Mammary epithelial cell (primary cell): ENCODE measurements around the gene HHAT.

Experiments used
- CTCF ChIP-seq, 2 donors: IDR thresholded peaks in 1 of 2; conservative IDR thresholded peaks in 1 of 2; 2 replicates each; pipeline ENCODE4 v1.5.1; 2011 to 2012; ENCODE audit warnings: inconsistent platforms in 2 of 2, low read length in 2 of 2, mild to moderate bottlenecking in 2 of 2, control low read depth in 1 of 2, low read depth in 1 of 2; ENCODE audit not compliant: insufficient read depth in 1 of 2; ENCODE audit errors: extremely low read depth in 1 of 2
- EZH2 ChIP-seq: IDR thresholded peaks from 2 replicates; pipeline ENCODE4 v1.6.1; 2012; ENCODE audit warnings: low read length, inconsistent platforms, borderline replicate concordance

GRCh38 chr1:210394281-210394821, 65.6 kb downstream of the HHAT start:
- TF ChIP-seq CTCF (conservative IDR thresholded peaks at IDR 0.05 in 1 of 2, IDR thresholded peaks at IDR 0.05 in 1 of 2; ENCODE audit: extremely low read depth in 1 of 2, insufficient read depth in 1 of 2, low read depth in 1 of 2, low read length in 2 of 2) (no peak), EZH2 (no peak)
